ENCODE results near the gene PRKCE. TPM values are rescaled to one million over a fixed set of nuclear protein-coding genes. Genes with fewer than 3 reads are reported as not detected.

PRKCE gene
- total and polyA plus RNA-seq, 2 of the 8 experiments (the other 6 are each of a cell fraction or from before 2014, with no cell fraction given), result 0.54 to 2.1 TPM

DNA sequence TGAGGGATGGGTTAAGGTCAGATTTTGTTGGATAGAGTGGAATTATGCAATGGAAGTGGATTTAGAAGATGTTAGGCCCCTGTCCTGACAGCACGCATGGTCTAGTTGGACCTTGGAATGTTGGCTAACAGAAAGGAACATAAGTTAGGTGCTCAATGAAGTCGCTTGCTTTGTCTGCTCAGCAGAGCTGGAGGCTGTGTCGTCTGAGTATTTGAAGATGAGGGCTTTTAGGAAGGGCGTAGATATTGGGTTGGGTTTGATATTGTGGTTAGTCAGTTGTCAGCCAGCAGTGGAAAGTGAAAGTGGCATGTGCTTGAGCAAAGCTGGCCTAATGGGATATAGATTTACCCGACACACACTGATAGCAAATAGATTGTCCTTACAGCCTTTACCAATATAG lies 239.3 kb downstream of the PRKCE start (continued):
- TF ChIP-seq, protein P1, sequence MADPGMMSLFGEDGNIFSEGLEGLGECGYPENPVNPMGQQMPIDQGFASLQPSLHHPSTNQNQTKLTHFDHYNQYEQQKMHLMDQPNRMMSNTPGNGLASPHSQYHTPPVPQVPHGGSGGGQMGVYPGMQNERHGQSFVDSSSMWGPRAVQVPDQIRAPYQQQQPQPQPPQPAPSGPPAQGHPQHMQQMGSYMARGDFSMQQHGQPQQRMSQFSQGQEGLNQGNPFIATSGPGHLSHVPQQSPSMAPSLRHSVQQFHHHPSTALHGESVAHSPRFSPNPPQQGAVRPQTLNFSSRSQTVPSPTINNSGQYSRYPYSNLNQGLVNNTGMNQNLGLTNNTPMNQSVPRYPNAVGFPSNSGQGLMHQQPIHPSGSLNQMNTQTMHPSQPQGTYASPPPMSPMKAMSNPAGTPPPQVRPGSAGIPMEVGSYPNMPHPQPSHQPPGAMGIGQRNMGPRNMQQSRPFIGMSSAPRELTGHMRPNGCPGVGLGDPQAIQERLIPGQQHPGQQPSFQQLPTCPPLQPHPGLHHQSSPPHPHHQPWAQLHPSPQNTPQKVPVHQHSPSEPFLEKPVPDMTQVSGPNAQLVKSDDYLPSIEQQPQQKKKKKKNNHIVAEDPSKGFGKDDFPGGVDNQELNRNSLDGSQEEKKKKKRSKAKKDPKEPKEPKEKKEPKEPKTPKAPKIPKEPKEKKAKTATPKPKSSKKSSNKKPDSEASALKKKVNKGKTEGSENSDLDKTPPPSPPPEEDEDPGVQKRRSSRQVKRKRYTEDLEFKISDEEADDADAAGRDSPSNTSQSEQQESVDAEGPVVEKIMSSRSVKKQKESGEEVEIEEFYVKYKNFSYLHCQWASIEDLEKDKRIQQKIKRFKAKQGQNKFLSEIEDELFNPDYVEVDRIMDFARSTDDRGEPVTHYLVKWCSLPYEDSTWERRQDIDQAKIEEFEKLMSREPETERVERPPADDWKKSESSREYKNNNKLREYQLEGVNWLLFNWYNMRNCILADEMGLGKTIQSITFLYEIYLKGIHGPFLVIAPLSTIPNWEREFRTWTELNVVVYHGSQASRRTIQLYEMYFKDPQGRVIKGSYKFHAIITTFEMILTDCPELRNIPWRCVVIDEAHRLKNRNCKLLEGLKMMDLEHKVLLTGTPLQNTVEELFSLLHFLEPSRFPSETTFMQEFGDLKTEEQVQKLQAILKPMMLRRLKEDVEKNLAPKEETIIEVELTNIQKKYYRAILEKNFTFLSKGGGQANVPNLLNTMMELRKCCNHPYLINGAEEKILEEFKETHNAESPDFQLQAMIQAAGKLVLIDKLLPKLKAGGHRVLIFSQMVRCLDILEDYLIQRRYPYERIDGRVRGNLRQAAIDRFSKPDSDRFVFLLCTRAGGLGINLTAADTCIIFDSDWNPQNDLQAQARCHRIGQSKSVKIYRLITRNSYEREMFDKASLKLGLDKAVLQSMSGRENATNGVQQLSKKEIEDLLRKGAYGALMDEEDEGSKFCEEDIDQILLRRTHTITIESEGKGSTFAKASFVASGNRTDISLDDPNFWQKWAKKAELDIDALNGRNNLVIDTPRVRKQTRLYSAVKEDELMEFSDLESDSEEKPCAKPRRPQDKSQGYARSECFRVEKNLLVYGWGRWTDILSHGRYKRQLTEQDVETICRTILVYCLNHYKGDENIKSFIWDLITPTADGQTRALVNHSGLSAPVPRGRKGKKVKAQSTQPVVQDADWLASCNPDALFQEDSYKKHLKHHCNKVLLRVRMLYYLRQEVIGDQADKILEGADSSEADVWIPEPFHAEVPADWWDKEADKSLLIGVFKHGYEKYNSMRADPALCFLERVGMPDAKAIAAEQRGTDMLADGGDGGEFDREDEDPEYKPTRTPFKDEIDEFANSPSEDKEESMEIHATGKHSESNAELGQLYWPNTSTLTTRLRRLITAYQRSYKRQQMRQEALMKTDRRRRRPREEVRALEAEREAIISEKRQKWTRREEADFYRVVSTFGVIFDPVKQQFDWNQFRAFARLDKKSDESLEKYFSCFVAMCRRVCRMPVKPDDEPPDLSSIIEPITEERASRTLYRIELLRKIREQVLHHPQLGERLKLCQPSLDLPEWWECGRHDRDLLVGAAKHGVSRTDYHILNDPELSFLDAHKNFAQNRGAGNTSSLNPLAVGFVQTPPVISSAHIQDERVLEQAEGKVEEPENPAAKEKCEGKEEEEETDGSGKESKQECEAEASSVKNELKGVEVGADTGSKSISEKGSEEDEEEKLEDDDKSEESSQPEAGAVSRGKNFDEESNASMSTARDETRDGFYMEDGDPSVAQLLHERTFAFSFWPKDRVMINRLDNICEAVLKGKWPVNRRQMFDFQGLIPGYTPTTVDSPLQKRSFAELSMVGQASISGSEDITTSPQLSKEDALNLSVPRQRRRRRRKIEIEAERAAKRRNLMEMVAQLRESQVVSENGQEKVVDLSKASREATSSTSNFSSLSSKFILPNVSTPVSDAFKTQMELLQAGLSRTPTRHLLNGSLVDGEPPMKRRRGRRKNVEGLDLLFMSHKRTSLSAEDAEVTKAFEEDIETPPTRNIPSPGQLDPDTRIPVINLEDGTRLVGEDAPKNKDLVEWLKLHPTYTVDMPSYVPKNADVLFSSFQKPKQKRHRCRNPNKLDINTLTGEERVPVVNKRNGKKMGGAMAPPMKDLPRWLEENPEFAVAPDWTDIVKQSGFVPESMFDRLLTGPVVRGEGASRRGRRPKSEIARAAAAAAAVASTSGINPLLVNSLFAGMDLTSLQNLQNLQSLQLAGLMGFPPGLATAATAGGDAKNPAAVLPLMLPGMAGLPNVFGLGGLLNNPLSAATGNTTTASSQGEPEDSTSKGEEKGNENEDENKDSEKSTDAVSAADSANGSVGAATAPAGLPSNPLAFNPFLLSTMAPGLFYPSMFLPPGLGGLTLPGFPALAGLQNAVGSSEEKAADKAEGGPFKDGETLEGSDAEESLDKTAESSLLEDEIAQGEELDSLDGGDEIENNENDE (IDR thresholded peaks at IDR 0.05; ENCODE audit: insufficient replicate concordance, low read length), result no peak
- TF ChIP-seq BACH1 (IDR thresholded peaks at IDR 0.05; ENCODE audit: low read length) (no peak), SIN3A (conservative IDR thresholded peaks at IDR 0.05 in 1 of 2, IDR thresholded peaks at IDR 0.05 in 1 of 2; ENCODE audit: low read depth in 1 of 2, low read length in 2 of 2) (no peak), TEAD4 (IDR thresholded peaks at IDR 0.05; ENCODE audit: low read depth, low read length) (no peak), POU5F1 (IDR thresholded peaks at IDR 0.05; ENCODE audit: low read depth, low read length) (no peak), ZNF274 (IDR thresholded peaks at IDR 0.05; ENCODE audit: borderline replicate concordance, extremely low read depth, low read length) (no peak), NANOG (IDR thresholded peaks at IDR 0.05; ENCODE audit: insufficient read depth, low read depth, low read length, poor library complexity, severe bottlenecking) (no peak), JUND (IDR thresholded peaks at IDR 0.05; ENCODE audit: low read length) (no peak), EP300 (IDR thresholded peaks at IDR 0.05; ENCODE audit: borderline replicate concordance in 1 of 2, low read depth in 2 of 2, low read length in 2 of 2) (no peak)
- TF ChIP-seq, protein P2, sequence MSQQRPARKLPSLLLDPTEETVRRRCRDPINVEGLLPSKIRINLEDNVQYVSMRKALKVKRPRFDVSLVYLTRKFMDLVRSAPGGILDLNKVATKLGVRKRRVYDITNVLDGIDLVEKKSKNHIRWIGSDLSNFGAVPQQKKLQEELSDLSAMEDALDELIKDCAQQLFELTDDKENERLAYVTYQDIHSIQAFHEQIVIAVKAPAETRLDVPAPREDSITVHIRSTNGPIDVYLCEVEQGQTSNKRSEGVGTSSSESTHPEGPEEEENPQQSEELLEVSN (IDR thresholded peaks at IDR 0.05), result no peak
